Thyroid gland (tissue), 4 donors: ENCODE measurements around the gene BCR.

Experiments
- CTCF ChIP-seq, 6 experiments: fragments of 200-600 bp in 3 of 6; fragments of 450-650 bp in 3 of 6; sonication (generic) in 3 of 6; IDR thresholded peaks; one replicate each; pipeline ENCODE4 v1.5.1; 2016 to 2019; ENCODE audit warnings: antibody characterized with exemption in 6 of 6, mild to moderate bottlenecking in 2 of 6, inconsistent platforms in 1 of 6, moderate library complexity in 1 of 6
- POLR2A ChIP-seq, 2 donors: fragments of 450-650 bp; IDR thresholded peaks; one replicate each; pipeline ENCODE4 v1.6.1; 2017; ENCODE audit warnings: antibody characterized with exemption in 2 of 2, mild to moderate bottlenecking in 2 of 2, moderate library complexity in 1 of 2

DNA sequence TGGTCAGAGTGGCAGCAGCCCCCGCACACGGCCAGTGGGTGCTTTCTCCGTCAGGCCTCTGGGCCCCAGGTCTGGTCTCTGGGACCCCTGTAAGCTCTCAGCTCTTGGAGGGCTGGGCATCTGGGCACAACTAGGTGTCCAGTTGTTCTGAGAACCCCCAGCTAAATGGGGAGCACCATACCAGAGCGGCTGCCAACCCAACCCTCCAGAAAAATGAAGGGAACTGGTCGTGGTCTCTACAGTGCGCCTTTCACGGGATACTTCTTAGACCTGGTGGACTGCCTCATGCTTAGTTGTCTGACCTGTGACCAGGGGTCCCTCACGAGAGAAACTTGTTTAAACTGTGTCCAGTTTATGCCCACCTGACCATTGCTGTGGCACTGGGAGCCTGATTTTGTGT, 104.9 kb downstream of the BCR start:
- TF ChIP-seq POLR2A (IDR thresholded peaks at IDR 0.05) (no peak), CTCF (IDR thresholded peaks at IDR 0.05) (no peak)
